Measurements from ENCODE around the gene CFAP100. TPM values are rescaled to one million over a fixed set of nuclear protein-coding genes. Genes with fewer than 3 reads are reported as not detected.

Gene CFAP100
- total and polyA plus RNA-seq, 2 of the 4 experiments (the other 2 are of a cell fraction): not detected

DNA sequence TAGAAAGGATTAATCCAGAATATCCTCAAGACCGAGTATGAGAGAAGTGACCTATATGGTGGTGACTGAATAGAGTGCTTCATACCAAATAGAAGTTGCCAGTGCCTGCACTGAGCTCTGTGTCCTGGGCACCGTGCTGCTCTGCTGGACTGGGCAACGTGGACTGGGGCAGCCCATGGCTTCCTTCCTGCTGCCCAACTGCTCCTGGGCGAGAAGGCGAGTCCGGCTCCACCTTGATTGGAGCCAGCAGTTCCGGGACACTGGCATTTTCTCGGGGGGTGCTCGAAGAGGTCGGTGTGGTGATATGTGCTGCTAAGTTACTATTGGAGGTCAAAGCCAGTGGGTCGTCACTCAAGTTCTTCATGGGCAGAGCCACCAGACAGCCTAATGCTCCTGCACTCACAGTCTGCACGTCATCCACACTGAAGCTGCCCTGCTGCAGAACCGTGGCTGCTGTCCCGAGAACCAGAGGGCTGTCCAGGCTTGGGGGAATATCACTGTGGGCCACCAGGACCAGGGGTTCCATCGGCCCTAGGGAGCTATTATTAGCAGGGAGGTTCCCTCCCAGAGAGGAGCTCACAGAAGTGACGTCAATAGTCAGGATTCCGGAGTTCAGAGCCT is 66.9 kb downstream of the CFAP100 start:
- no peak overlapping the region for H2BK120ac ChIP-seq (ENCODE audit: low read depth, low read length)
- DNase-seq (no peak), ATAC-seq (ENCODE audit: low read depth) (no peak)
- no peak overlapping the region for H4K5ac ChIP-seq (ENCODE audit: low read depth, low read length)
- no peak overlapping the region for H3K4ac ChIP-seq (ENCODE audit: low read depth, low read length)
- intact Hi-C loops (cut with micrococcal nuclease): no loop called here
- H3K9me1 ChIP-seq (ENCODE audit: insufficient read depth, low read length): no peaks in the 10 kb centered on the region; the same call in 1 of the 2 replicates
- no peaks in the 10 kb centered on the region for H3K27me3 ChIP-seq (ENCODE audit: control insufficient read depth, insufficient read depth, low read length)
- H3K36me3 ChIP-seq (ENCODE audit: control insufficient read depth, insufficient read depth, low read length): peaks cover 71% of the 10 kb centered on the region
- H2AK9ac ChIP-seq (replicated peaks; ENCODE audit: low read depth, low read length, poor library complexity): no peak overlapping the region
- H2AK5ac ChIP-seq (ENCODE audit: low read depth, low read length): no peak overlapping the region
- no peak overlapping the region for H3K56ac ChIP-seq (ENCODE audit: extremely low read depth, insufficient read depth, low read length)
- 92% methylated on average over 2 of the region's 17 CpGs; no CpG with 5 or more reads in 1 of the 2 experiments for WGBS, 2 experiments (ENCODE audit: extremely low coverage in 2 of 2, insufficient read length in 1 of 2)
- H3K18ac ChIP-seq (ENCODE audit: low read depth, low read length): no peak overlapping the region
- no peak overlapping the region for H2BK15ac ChIP-seq (ENCODE audit: low read depth, low read length)
- peaks cover 18% of the 10 kb centered on the region; the same call in 1 of the 2 replicates for H4K20me1 ChIP-seq (ENCODE audit: insufficient read depth, low read length)
- no peak overlapping the region for H3K23ac ChIP-seq (ENCODE audit: low read depth, low read length)
- no peak overlapping the region for H3K14ac ChIP-seq (replicated peaks; ENCODE audit: low read depth, low read length)
- in situ Hi-C loops (cut with MboI; ENCODE audit: low sequenced_read_pairs): no loop called here
- dilution Hi-C loops (cut with HindIII; ENCODE audit: low sequenced_read_pairs, unreplicated experiment): no loop called here
- ChIA-PET CTCF (no interaction called here), POLR2A (ENCODE audit: unreplicated experiment) (no interaction called here)
- BruUV-seq (replicated peaks): no TSS peak
- TF ChIP-seq MAFK (IDR thresholded peaks at IDR 0.05; ENCODE audit: low read depth, low read length) (no peak), RAD21 (IDR thresholded peaks at IDR 0.05; ENCODE audit: low read length) (no peak), FOS (IDR thresholded peaks at IDR 0.05; ENCODE audit: low read depth, low read length) (no peak), RFX5 (IDR thresholded peaks at IDR 0.05; ENCODE audit: low read depth, low read length) (no peak), SMC3 (IDR thresholded peaks at IDR 0.05; ENCODE audit: low read depth, low read length) (no peak), MXI1 (IDR thresholded peaks at IDR 0.05; ENCODE audit: borderline replicate concordance, low read depth, low read length) (no peak), RCOR1 (IDR thresholded peaks at IDR 0.05; ENCODE audit: insufficient replicate concordance, low read length) (no peak), BHLHE40 (IDR thresholded peaks at IDR 0.05; ENCODE audit: low read depth, low read length) (no peak), CEBPB (IDR thresholded peaks at IDR 0.05; ENCODE audit: low read depth, low read length) (no peak), NFE2L2 (IDR thresholded peaks at IDR 0.05; ENCODE audit: low read depth, low read length) (no peak), MAZ (IDR thresholded peaks at IDR 0.05; ENCODE audit: borderline replicate concordance, low read depth, low read length) (no peak), CHD1 (IDR thresholded peaks at IDR 0.05; ENCODE audit: low read depth, low read length) (no peak), POLR2A (IDR thresholded peaks at IDR 0.05; ENCODE audit: low read depth, low read length) (no peak)
- TF ChIP-seq, protein P1, sequence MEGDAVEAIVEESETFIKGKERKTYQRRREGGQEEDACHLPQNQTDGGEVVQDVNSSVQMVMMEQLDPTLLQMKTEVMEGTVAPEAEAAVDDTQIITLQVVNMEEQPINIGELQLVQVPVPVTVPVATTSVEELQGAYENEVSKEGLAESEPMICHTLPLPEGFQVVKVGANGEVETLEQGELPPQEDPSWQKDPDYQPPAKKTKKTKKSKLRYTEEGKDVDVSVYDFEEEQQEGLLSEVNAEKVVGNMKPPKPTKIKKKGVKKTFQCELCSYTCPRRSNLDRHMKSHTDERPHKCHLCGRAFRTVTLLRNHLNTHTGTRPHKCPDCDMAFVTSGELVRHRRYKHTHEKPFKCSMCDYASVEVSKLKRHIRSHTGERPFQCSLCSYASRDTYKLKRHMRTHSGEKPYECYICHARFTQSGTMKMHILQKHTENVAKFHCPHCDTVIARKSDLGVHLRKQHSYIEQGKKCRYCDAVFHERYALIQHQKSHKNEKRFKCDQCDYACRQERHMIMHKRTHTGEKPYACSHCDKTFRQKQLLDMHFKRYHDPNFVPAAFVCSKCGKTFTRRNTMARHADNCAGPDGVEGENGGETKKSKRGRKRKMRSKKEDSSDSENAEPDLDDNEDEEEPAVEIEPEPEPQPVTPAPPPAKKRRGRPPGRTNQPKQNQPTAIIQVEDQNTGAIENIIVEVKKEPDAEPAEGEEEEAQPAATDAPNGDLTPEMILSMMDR (conservative IDR thresholded peaks at IDR 0.05; ENCODE audit: low read depth, low read length): no peak
- TF ChIP-seq, protein P2, sequence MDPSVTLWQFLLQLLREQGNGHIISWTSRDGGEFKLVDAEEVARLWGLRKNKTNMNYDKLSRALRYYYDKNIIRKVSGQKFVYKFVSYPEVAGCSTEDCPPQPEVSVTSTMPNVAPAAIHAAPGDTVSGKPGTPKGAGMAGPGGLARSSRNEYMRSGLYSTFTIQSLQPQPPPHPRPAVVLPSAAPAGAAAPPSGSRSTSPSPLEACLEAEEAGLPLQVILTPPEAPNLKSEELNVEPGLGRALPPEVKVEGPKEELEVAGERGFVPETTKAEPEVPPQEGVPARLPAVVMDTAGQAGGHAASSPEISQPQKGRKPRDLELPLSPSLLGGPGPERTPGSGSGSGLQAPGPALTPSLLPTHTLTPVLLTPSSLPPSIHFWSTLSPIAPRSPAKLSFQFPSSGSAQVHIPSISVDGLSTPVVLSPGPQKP (IDR thresholded peaks at IDR 0.05; ENCODE audit: borderline replicate concordance, low read depth, low read length): no peak
- TF ChIP-seq, protein P3, sequence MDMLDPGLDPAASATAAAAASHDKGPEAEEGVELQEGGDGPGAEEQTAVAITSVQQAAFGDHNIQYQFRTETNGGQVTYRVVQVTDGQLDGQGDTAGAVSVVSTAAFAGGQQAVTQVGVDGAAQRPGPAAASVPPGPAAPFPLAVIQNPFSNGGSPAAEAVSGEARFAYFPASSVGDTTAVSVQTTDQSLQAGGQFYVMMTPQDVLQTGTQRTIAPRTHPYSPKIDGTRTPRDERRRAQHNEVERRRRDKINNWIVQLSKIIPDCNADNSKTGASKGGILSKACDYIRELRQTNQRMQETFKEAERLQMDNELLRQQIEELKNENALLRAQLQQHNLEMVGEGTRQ (IDR thresholded peaks at IDR 0.05; ENCODE audit: low read depth, low read length): no peak
- H3K4me2 ChIP-seq (ENCODE audit: low read depth, low read length): no peak overlapping the region
- no peak overlapping the region for H2AFZ ChIP-seq (replicated peaks; ENCODE audit: low read length, poor library complexity)
- H3K4me3 ChIP-seq (ENCODE audit: insufficient read depth, low read depth, low read length): no peak overlapping the region
- no peak overlapping the region for H3K27ac ChIP-seq (ENCODE audit: insufficient read depth, low read length)
- no peak overlapping the region for H4K91ac ChIP-seq (ENCODE audit: insufficient read depth, low read depth, low read length)
- H3K4me1 ChIP-seq (ENCODE audit: control insufficient read depth, insufficient read depth, low read length): no peaks in the 10 kb centered on the region
- H3K79me1 ChIP-seq (ENCODE audit: low read depth in 1 of 2, low read length in 2 of 2): peaks cover 28 to 43% of the 10 kb centered on the region in 2 experiments
- no peak overlapping the region for H3K9ac ChIP-seq (ENCODE audit: low read depth, low read length)
- H4K8ac ChIP-seq (ENCODE audit: low read depth in 2 of 2, low read length in 2 of 2): no peak overlapping the region
- H3K9me3 ChIP-seq (ENCODE audit: control insufficient read depth, insufficient read depth, low read length): no peaks in the 10 kb centered on the region
- H2BK5ac ChIP-seq (ENCODE audit: low read depth, low read length, poor library complexity, severe bottlenecking): no peak overlapping the region
- no peak overlapping the region for H2BK20ac ChIP-seq (ENCODE audit: low read depth, low read length)
